Prostate gland (tissue), 2 donors: ENCODE measurements around the gene PTPN7. TPM values are rescaled to one million over a fixed set of nuclear protein-coding genes. Genes with fewer than 3 reads are reported as not detected.

Source experiments
- DNase-seq: peaks from one replicate; pipeline ENCODE4 v3.0.0-alpha.2; 2019; ENCODE audit warnings: low spot score
- H3K27ac ChIP-seq, 2 donors: fragments of 200-600 bp; sonication (generic); 2 replicates each; pipeline ENCODE4 v1.5.1; 2017 to 2019
- H3K27me3 ChIP-seq: fragments of 200-600 bp; sonication (generic); replicated peaks from 2 replicates; pipeline ENCODE4 v1.5.1; 2019; ENCODE audit not compliant: insufficient read depth
- H3K36me3 ChIP-seq, 2 donors: fragments of 200-600 bp; sonication (generic); 1 replicate in 1 of 2; 2 replicates in 1 of 2; pipeline versions ENCODE4 v1.5.1 to v1.8.1; 2017 to 2019
- H3K4me1 ChIP-seq: fragments of 200-600 bp; sonication (generic); replicated peaks from 2 replicates; pipeline ENCODE4 v1.5.1; 2019
- H3K4me3 ChIP-seq, 2 donors: fragments of 200-600 bp; sonication (generic); 2 replicates each; pipeline ENCODE4 v1.5.1; 2017 to 2019
- H3K9me3 ChIP-seq: fragments of 200-600 bp; sonication (generic); 2 replicates; pipeline ENCODE4 v1.5.1; 2017
- POLR2A ChIP-seq: fragments of 450-650 bp; IDR thresholded peaks from one replicate; pipeline ENCODE4 v1.6.1; 2016; ENCODE audit warnings: antibody characterized with exemption, mild to moderate bottlenecking
- POLR2AphosphoS5 ChIP-seq: sonication (generic); formaldehyde crosslinking; IDR thresholded peaks from one replicate; pipeline ENCODE4 v1.6.1; 2017; ENCODE audit warnings: antibody characterized with exemption
- WGBS: methylation state at CpG from one replicate; pipeline ENCODE4 v1.1.5; 2018; 5-methylcytosine and 5-hydroxymethylcytosine counted together
- intact Hi-C: fragments of 100-400 bp; cut with DNase I; formaldehyde crosslinking; loops from one replicate; pipeline ENCODE4 v1.14.2; 2022
- total RNA-seq, 2 donors: library from RNA; depleted of rRNA; stranded (reverse); fragments of >200 nt; gene quantifications; one replicate each; pipeline ENCODE4 v1.1.0, GENCODE V29; 2016
- TF ChIP-seq, protein P1 (sequence below), 4 experiments: fragments of 200-600 bp in 2 of 4; fragments of 450-650 bp in 2 of 4; sonication (generic) in 2 of 4; IDR thresholded peaks; 1 replicate in 3 of 4; 2 replicates in 1 of 4; pipeline ENCODE4 v1.5.1; 2016 to 2019; ENCODE audit warnings: antibody characterized with exemption in 4 of 4, mild to moderate bottlenecking in 2 of 4, moderate library complexity in 2 of 4

PTPN7 gene
- total RNA-seq, 2 donors from 2014 or later, result 0.73 to 61.8 TPM

DNA sequence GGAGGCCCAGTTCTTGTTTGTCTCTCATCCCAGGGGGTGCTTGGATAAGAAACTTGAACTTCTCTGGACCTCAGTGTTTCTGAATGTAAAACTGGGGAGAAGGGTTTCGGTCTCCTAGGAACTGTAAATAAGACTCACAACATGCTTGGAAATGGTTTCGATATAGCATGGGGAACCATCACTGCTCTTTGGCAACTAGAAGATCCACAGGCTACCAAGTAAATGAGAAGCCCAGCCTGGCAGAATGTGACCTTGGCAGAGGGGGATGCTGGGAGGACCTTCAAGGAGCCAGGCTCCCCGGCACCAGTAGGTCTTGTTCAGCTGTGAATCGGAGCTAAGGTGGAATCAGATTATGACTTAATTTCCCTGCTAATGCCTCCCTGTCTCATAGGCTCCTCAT is 19.6 kb downstream of the PTPN7 start:
- Histone ChIP-seq H3K4me1 (peaks cover 5% of the 10 kb centered on the region), H3K4me3 (no peak overlapping the region), H3K36me3 (no peaks in the 10 kb centered on the region), H3K27ac (no peak overlapping the region), H3K27me3 (no peaks in the 10 kb centered on the region), H3K9me3 (no peaks in the 10 kb centered on the region)
- 86% methylated on average over 4 of the region's 4 CpGs for WGBS
- TF ChIP-seq, protein P1, sequence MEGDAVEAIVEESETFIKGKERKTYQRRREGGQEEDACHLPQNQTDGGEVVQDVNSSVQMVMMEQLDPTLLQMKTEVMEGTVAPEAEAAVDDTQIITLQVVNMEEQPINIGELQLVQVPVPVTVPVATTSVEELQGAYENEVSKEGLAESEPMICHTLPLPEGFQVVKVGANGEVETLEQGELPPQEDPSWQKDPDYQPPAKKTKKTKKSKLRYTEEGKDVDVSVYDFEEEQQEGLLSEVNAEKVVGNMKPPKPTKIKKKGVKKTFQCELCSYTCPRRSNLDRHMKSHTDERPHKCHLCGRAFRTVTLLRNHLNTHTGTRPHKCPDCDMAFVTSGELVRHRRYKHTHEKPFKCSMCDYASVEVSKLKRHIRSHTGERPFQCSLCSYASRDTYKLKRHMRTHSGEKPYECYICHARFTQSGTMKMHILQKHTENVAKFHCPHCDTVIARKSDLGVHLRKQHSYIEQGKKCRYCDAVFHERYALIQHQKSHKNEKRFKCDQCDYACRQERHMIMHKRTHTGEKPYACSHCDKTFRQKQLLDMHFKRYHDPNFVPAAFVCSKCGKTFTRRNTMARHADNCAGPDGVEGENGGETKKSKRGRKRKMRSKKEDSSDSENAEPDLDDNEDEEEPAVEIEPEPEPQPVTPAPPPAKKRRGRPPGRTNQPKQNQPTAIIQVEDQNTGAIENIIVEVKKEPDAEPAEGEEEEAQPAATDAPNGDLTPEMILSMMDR (IDR thresholded peaks at IDR 0.05), result no peak
- intact Hi-C loops, result no loop called here
- no peak for DNase-seq

DNA sequence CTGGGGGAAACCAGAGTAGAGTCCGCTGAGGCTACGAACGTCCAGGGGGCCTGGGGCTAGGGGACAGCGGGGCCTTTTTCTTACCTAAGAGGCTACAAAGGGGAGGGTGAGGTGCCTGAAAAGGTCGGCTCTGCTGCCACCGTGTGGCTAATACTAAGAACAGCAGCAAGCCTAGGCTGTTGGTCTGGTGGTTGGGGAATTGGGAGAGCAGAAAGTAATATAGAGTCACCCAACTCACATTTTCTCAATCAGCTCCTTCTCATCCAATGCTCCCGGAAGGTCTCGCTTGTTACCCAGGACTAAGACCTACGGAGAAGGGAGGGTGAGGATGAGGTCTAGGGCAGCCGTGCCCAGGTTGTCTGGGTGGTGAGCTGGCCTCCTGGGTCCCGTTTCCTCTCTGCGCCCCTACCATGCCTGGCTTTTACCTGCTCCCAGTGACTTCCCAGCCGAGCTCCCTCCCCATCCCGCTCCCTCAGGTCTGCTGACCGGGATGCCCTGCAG is 25.1 kb downstream of the PTPN7 start:
- WGBS, result 26% methylated on average over 15 of the region's 15 CpGs
- intact Hi-C loops, result loop anchor here (1.0 to 10.0 kb wide), 2 partner anchors 126 to 240 kb away; no protein-coding TSS in a partner anchor
- H3K36me3 ChIP-seq, result no peaks in the 10 kb centered on the region
- H3K4me1 ChIP-seq, result peaks cover 15% of the 10 kb centered on the region
- peak overlapping the region; percentile 78 to 83 for H3K27ac ChIP-seq
- TF ChIP-seq, protein P1 (IDR thresholded peaks at IDR 0.05), result peak; percentile 80 to 89 (median 83)
- TF ChIP-seq POLR2AphosphoS5, result peak; percentile 32
- TF ChIP-seq POLR2A, result no peak
- H3K27me3 ChIP-seq, result no peaks in the 10 kb centered on the region
- no peak overlapping the region for H3K4me3 ChIP-seq
- peak; percentile 58 for DNase-seq
- H3K9me3 ChIP-seq, result no peaks in the 10 kb centered on the region

DNA sequence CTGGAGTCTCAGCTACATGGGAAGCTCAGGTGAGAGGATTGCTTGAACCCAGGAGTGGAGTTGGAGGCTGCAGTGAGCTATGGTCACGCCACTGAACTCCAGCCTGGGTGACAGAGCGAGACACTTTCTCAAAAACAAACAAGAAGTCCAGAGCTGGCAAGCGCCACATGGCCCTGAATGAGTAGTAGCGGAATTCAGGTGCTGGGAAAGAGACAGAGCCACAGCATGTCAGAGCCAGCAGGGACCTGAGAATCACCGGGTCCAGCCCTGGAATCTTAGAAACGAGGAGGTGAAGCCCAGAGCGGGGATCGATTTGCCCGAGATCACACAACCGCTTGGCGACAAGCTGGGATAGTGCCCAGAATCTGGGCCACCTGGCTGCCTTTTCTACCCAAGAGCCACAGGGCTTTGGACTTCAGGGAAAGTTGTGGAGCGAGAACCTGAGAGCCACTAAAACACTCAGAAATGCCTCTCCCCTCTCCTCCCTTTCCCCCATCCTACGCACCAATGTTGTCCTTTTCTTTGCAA is 25.7 kb downstream of the PTPN7 start:
- H3K4me1 ChIP-seq, result peaks cover 16% of the 10 kb centered on the region
- H3K36me3 ChIP-seq, result no peaks in the 10 kb centered on the region
- 47% methylated on average over 13 of the region's 13 CpGs for WGBS
- intact Hi-C loops, result loop anchor here (1.0 to 10.0 kb wide), 2 partner anchors 125 to 240 kb away; no protein-coding TSS in a partner anchor
- TF ChIP-seq POLR2A, result no peak
- TF ChIP-seq POLR2AphosphoS5, result no peak
- TF ChIP-seq, protein P1 (IDR thresholded peaks at IDR 0.05), result no peak
- H3K27me3 ChIP-seq, result no peaks in the 10 kb centered on the region
- no peaks in the 10 kb centered on the region for H3K9me3 ChIP-seq
- H3K27ac ChIP-seq, result peak overlapping the region; percentile 78 to 83
- H3K4me3 ChIP-seq, result no peak overlapping the region
- peak; percentile 24 for DNase-seq

DNA sequence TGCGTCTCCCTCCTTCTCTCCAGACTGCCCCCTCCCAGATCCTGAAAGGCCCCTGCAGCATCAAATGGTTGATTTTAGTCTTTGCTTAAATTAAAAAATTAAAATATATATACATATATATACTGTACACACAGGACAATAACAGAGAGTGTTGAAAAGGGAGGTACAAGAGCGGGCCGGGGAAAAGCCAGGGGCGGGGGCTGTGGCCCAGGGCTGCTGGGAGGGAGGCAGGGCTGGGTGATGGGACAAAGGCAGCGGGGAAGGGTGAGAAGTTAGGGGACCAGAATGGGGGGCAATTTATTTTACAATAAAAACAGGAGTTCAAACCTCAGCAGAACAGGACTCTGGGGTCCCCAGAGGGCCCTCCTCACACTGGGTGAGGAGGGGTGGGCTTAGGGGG is 26.4 kb downstream of the PTPN7 start:
- WGBS, result 81% methylated on average over 5 of the region's 5 CpGs
- intact Hi-C loops, result loop anchor here (10.0 kb wide), 1 partner anchor 239 kb away; no protein-coding TSS in a partner anchor
- peaks cover 16% of the 10 kb centered on the region for H3K4me1 ChIP-seq

More for the DNA sequence above, 26.4 kb downstream of the PTPN7 start:
- H3K27me3 ChIP-seq, result no peaks in the 10 kb centered on the region
- H3K27ac ChIP-seq, result peak overlapping the region; percentile 78 to 83
- no peak for TF ChIP-seq POLR2A
- TF ChIP-seq POLR2AphosphoS5, result no peak
- TF ChIP-seq, protein P1 (IDR thresholded peaks at IDR 0.05), result no peak
- H3K36me3 ChIP-seq, result no peaks in the 10 kb centered on the region
- no peak for DNase-seq
- H3K4me3 ChIP-seq, result no peak overlapping the region
- H3K9me3 ChIP-seq, result no peaks in the 10 kb centered on the region
